Endothelial cell of umbilical vein (primary cell): ENCODE results near the gene GSG1L.

Source experiments
- EZH2 ChIP-seq: IDR thresholded peaks from 2 replicates; pipeline ENCODE4 v1.6.1; 2012; ENCODE audit warnings: borderline replicate concordance, low read depth, mild to moderate bottlenecking, moderate library complexity, low read length, inconsistent platforms; ENCODE audit not compliant: severe bottlenecking
- GATA2 ChIP-seq: IDR thresholded peaks from 2 replicates; pipeline ENCODE4 v1.7.0; 2011; ENCODE audit warnings: low read depth, mild to moderate bottlenecking, moderate library complexity, mixed read lengths, low read length; ENCODE audit not compliant: insufficient read length, insufficient read depth
- JUN ChIP-seq: IDR thresholded peaks from 2 replicates; pipeline ENCODE4 v1.6.1; 2011; ENCODE audit warnings: borderline replicate concordance, low read depth; ENCODE audit not compliant: insufficient read length, insufficient read depth
- MAX ChIP-seq: IDR thresholded peaks from 2 replicates; pipeline ENCODE4 v1.6.1; 2011; ENCODE audit not compliant: insufficient read depth, insufficient read length
- MYC ChIP-seq: IDR thresholded peaks from one replicate; pipeline ENCODE4 v1.6.1; 2011; ENCODE audit warnings: mild to moderate bottlenecking, low read depth, low read length
- POLR2A ChIP-seq: IDR thresholded peaks from 2 replicates; pipeline ENCODE4 v1.6.1; 2012; ENCODE audit warnings: low read depth, mild to moderate bottlenecking, control low read depth, low read length
- POLR2AphosphoS5 ChIP-seq: IDR thresholded peaks from 2 replicates; pipeline ENCODE4 v1.6.1; 2012; ENCODE audit warnings: low read depth, mild to moderate bottlenecking, control low read depth, low read length, moderate library complexity; ENCODE audit not compliant: insufficient read depth
- TF ChIP-seq, protein P1 (sequence below), 2 donors: IDR thresholded peaks; 1 replicate in 1 of 2; 2 replicates in 1 of 2; pipeline ENCODE4 v1.5.1; 2011; ENCODE audit warnings: low read length in 2 of 2, mild to moderate bottlenecking in 2 of 2, moderate library complexity in 2 of 2, control low read depth in 1 of 2, inconsistent platforms in 1 of 2, low read depth in 1 of 2; ENCODE audit not compliant: insufficient read depth in 1 of 2; ENCODE audit errors: extremely low read depth in 1 of 2

GRCh38 chr16:27951489-27952120, 111.9 kb downstream of the GSG1L start:
- TF ChIP-seq, protein P1, sequence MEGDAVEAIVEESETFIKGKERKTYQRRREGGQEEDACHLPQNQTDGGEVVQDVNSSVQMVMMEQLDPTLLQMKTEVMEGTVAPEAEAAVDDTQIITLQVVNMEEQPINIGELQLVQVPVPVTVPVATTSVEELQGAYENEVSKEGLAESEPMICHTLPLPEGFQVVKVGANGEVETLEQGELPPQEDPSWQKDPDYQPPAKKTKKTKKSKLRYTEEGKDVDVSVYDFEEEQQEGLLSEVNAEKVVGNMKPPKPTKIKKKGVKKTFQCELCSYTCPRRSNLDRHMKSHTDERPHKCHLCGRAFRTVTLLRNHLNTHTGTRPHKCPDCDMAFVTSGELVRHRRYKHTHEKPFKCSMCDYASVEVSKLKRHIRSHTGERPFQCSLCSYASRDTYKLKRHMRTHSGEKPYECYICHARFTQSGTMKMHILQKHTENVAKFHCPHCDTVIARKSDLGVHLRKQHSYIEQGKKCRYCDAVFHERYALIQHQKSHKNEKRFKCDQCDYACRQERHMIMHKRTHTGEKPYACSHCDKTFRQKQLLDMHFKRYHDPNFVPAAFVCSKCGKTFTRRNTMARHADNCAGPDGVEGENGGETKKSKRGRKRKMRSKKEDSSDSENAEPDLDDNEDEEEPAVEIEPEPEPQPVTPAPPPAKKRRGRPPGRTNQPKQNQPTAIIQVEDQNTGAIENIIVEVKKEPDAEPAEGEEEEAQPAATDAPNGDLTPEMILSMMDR (IDR thresholded peaks at IDR 0.05; ENCODE audit: extremely low read depth in 1 of 2, insufficient read depth in 1 of 2, low read depth in 1 of 2, low read length in 2 of 2) = no peak
- TF ChIP-seq EZH2 (no peak), JUN (no peak), POLR2A (no peak), POLR2AphosphoS5 (no peak), GATA2 (no peak), MAX (no peak), MYC (no peak)
